ENCODE measurements around the gene SERTAD2. TPM values are rescaled to one million over a fixed set of nuclear protein-coding genes. Genes with fewer than 3 reads are reported as not detected.

The SERTAD2 gene
- total RNA-seq, 1 donor from 2014 or later = 6.2 TPM

- no peak for DNase-seq (ENCODE audit: low read depth in 2 of 2)
These were observed 43.8 kb downstream of the SERTAD2 start for GRCh38 chr2:64609942-64610281.

- peak; percentile 55 to 73 for DNase-seq (ENCODE audit: low read depth in 2 of 2)
These were observed 44.3 kb downstream of the SERTAD2 start for GRCh38 chr2:64609227-64609941.

GRCh38 chr2:64608867-64609226 is 44.9 kb downstream of the SERTAD2 start:
- DNase-seq (ENCODE audit: low read depth in 2 of 2) = no peak

GRCh38 chr2:64607381-64608304 is 46.1 kb downstream of the SERTAD2 start:
- peak in 1 of 2 donors; percentile 56 for DNase-seq (ENCODE audit: low read depth in 2 of 2)

- no peak for DNase-seq (ENCODE audit: low read depth in 2 of 2)
These were observed 47.0 kb downstream of the SERTAD2 start for GRCh38 chr2:64606479-64607363.

GRCh38 chr2:64605991-64606478 is 47.7 kb downstream of the SERTAD2 start:
- no peak for DNase-seq (ENCODE audit: low read depth in 2 of 2)

- DNase-seq (ENCODE audit: low read depth in 2 of 2) = no peak
These were observed 48.7 kb downstream of the SERTAD2 start for GRCh38 chr2:64605026-64605471.

- DNase-seq (ENCODE audit: low read depth in 2 of 2) = no peak
These were observed 49.6 kb downstream of the SERTAD2 start for GRCh38 chr2:64604155-64604554.

GRCh38 chr2:64602436-64602835 is 51.3 kb downstream of the SERTAD2 start:
- DNase-seq (ENCODE audit: low read depth in 2 of 2) = no peak

- DNase-seq (ENCODE audit: low read depth in 2 of 2) = no peak
These were observed 51.8 kb downstream of the SERTAD2 start for GRCh38 chr2:64601785-64602391.

- DNase-seq (ENCODE audit: low read depth in 2 of 2) = no peak
These were observed 52.5 kb downstream of the SERTAD2 start for GRCh38 chr2:64601034-64601754.

GRCh38 chr2:64599469-64599868 is 54.2 kb downstream of the SERTAD2 start:
- DNase-seq (ENCODE audit: low read depth in 2 of 2) = peak; percentile 45 to 59

- DNase-seq (ENCODE audit: low read depth in 2 of 2) = no peak
These were observed 55.5 kb downstream of the SERTAD2 start for GRCh38 chr2:64598226-64598625.

- peak in 1 of 2 donors; percentile 17 for DNase-seq (ENCODE audit: low read depth in 2 of 2)
These were observed 58.1 kb downstream of the SERTAD2 start for GRCh38 chr2:64595397-64596176.

- DNase-seq (ENCODE audit: low read depth in 2 of 2) = no peak
These were observed 59.3 kb downstream of the SERTAD2 start for GRCh38 chr2:64594226-64594989.

GRCh38 chr2:64593035-64593655 is 60.6 kb downstream of the SERTAD2 start:
- peak in 1 of 2 donors; percentile 65 for DNase-seq (ENCODE audit: low read depth in 2 of 2)

- DNase-seq (ENCODE audit: low read depth in 2 of 2) = no peak
These were observed 62.5 kb downstream of the SERTAD2 start for GRCh38 chr2:64591188-64591587.

GRCh38 chr2:64587561-64587960 is 66.2 kb downstream of the SERTAD2 start:
- DNase-seq (ENCODE audit: low read depth in 2 of 2) = no peak
